Mononuclear cell (primary cell): ENCODE measurements around the gene PLEKHA8. TPM values are rescaled to one million over a fixed set of nuclear protein-coding genes. Genes with fewer than 3 reads are reported as not detected.
"Not testable (repeated sequence)": the region's sequence is repeated elsewhere in the genome, so short reads cannot be mapped to it uniquely, and the experiment has no call there.

Source experiments
- H3K27me3 ChIP-seq: 2 replicates; pipeline ENCODE4 v1.6.0; 2011; ENCODE audit warnings: low read length, control low read depth; ENCODE audit not compliant: insufficient read depth
- H3K4me1 ChIP-seq: 2 replicates; pipeline ENCODE4 v1.5.1; 2011; ENCODE audit warnings: mild to moderate bottlenecking, low read length, control low read depth; ENCODE audit not compliant: insufficient read depth
- H3K4me3 ChIP-seq: 2 replicates; pipeline ENCODE4 v1.5.1; 2011; ENCODE audit warnings: mild to moderate bottlenecking, low read length, moderate library complexity
- H3K9me3 ChIP-seq: 2 replicates; pipeline ENCODE4 v1.5.1; 2011; ENCODE audit warnings: low read depth, mild to moderate bottlenecking, control low read depth, low read length
- total RNA-seq: library from RNA; depleted of rRNA; stranded (reverse); fragments of >200 nt; gene quantifications from one replicate; pipeline ENCODE4 v1.2.3, GENCODE V29; 2012

The PLEKHA8 gene
- total RNA-seq, 1 donor: 5.2 TPM

GRCh38 chr7:30034501-30034900 is 6.3 kb downstream of the PLEKHA8 start:
- Histone ChIP-seq H3K27me3 (no peaks in the 10 kb centered on the region), H3K9me3 (no peaks in the 10 kb centered on the region), H3K4me3 (no peak overlapping the region), H3K4me1 (peaks cover 5% of the 10 kb centered on the region)

GRCh38 chr7:30036220-30036619 is 8.0 kb downstream of the PLEKHA8 start:
- no peaks in the 10 kb centered on the region for H3K9me3 ChIP-seq
- no peaks in the 10 kb centered on the region for H3K4me1 ChIP-seq
- no peaks in the 10 kb centered on the region for H3K27me3 ChIP-seq
- no peak overlapping the region for H3K4me3 ChIP-seq

DNA sequence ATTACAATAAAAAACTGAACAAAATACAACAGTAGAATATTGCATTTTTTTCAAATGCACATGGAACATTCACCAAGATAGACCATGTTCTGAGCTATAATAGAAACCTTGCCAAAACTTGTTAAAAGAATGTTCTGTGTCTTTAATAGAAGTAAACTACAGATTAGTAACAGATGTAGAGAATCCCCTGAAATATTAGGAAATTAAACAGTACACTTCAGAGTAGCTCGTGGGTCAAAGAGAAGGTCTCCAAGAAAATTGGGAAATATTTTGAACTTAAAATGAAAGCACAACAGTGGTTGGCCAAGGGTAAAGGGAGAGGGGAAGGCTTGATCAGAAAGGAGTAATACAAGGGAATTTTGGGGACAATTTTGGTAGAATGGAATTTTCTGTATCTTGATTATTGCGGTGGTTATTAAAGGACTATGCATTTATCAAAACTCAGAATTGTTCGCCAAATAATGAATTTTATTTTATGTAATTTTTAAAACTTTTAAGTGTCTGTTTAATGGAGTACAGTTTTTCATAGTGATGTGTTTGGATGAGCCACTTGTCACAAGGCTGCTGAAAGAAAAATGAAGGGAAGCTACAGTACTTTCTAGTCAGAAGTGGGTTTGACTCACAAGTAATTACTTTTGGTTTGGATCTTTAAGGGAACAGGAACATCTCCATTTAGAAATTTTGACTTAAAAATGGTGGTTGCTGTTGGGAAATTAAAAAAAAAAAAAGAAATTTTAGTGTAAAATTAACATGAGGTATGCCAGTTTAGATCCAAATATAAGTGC is 10.2 kb downstream of the PLEKHA8 start:
- H3K4me3 ChIP-seq: no peak overlapping the region
- no peaks in the 10 kb centered on the region for H3K9me3 ChIP-seq
- H3K4me1 ChIP-seq: no peaks in the 10 kb centered on the region
- no peaks in the 10 kb centered on the region for H3K27me3 ChIP-seq

GRCh38 chr7:30040938-30041337 is 12.7 kb downstream of the PLEKHA8 start:
- H3K27me3 ChIP-seq: no peaks in the 10 kb centered on the region
- no peaks in the 10 kb centered on the region for H3K4me1 ChIP-seq
- no peaks in the 10 kb centered on the region for H3K9me3 ChIP-seq
- H3K4me3 ChIP-seq: no peak overlapping the region

DNA sequence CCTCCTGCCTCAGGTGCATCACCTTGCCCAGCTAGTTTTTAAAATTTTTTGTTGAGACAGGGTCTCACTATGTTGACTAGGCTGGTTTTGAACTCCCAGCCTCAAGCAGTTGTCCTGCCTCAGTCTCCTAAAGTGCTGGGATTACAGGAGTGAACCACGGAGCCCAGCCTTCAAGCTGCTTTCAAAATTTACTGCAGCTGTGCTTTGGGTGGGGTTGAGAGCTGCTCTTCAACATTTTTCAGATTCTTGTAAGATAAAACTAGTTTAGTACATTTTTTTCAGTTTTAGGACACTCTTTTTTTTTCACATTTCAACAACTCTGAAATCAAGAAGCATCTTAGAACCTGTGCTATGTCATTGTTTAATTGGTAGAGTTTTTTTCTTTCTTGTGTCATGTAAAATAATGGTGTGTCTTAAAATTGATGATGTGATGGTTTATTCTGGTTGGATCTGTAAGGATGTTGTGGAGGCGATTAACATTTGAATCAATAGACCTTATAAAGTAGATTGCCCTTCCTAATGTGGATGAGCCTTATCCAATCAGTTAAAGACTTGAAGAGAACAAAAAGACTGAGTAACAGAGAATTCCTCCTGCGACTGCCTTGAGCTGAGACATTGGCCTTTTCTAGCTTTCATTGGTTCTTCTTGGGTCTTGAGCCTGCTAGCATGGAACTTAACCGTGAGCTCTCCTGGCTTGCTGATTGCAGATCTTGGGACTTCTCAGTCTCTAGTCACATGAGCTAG is 13.5 kb downstream of the PLEKHA8 start:
- Histone ChIP-seq H3K27me3 (no peaks in the 10 kb centered on the region), H3K4me1 (no peaks in the 10 kb centered on the region), H3K9me3 (no peaks in the 10 kb centered on the region), H3K4me3 (no peak overlapping the region)

GRCh38 chr7:30046127-30046770 is 18.0 kb downstream of the PLEKHA8 start:
- no peaks in the 10 kb centered on the region for H3K4me1 ChIP-seq
- H3K27me3 ChIP-seq: no peaks in the 10 kb centered on the region
- no peak overlapping the region for H3K4me3 ChIP-seq
- no peaks in the 10 kb centered on the region for H3K9me3 ChIP-seq

- H3K4me1 ChIP-seq: no peaks in the 10 kb centered on the region
- H3K9me3 ChIP-seq: no peaks in the 10 kb centered on the region
- no peak overlapping the region for H3K4me3 ChIP-seq
- H3K27me3 ChIP-seq: no peaks in the 10 kb centered on the region
These were observed 18.9 kb downstream of the PLEKHA8 start for GRCh38 chr7:30047124-30047523.

DNA sequence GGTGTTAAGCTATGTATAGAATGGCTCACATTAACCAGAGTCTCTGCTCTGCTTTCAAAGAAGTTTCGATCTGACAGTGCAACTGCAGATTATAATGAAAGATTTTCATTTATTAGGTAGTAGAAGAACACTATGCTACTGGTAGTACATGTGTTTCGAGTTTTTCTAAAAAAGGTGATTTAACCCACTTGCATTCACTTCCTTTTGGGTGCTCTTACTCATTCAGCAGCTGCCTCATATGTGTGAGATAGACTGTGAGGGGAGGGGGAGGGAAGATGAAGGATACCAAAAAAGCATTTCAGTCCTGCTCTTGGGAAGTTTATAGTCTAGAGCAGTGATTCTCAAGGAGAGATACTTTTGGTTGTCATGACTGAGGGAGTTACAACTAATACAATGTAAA is 20.4 kb downstream of the PLEKHA8 start:
- no peaks in the 10 kb centered on the region for H3K9me3 ChIP-seq
- H3K27me3 ChIP-seq: no peaks in the 10 kb centered on the region
- no peak overlapping the region for H3K4me3 ChIP-seq
- H3K4me1 ChIP-seq: no peaks in the 10 kb centered on the region

DNA sequence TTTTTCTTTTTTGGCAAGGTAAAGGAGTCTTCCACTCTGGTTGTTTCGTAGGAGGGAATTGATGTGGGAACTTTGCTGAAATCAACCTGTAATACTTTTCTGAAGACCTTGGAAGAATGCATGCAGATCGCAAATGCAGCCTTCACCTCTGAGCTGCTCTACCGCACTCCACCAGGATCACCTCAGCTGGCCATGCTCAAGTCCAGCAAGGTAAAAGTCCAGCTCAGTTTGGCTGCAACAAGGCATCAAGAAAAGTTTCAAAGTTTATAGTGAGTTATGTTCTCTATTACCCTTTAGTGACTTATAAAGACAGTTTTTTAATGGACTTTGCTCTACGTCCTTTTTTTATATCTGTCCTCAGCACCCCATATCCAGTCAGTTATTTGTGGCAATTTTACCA is 21.0 kb downstream of the PLEKHA8 start:
- H3K27me3 ChIP-seq: no peaks in the 10 kb centered on the region
- H3K4me1 ChIP-seq: no peaks in the 10 kb centered on the region
- no peak overlapping the region for H3K4me3 ChIP-seq
- H3K9me3 ChIP-seq: no peaks in the 10 kb centered on the region

DNA sequence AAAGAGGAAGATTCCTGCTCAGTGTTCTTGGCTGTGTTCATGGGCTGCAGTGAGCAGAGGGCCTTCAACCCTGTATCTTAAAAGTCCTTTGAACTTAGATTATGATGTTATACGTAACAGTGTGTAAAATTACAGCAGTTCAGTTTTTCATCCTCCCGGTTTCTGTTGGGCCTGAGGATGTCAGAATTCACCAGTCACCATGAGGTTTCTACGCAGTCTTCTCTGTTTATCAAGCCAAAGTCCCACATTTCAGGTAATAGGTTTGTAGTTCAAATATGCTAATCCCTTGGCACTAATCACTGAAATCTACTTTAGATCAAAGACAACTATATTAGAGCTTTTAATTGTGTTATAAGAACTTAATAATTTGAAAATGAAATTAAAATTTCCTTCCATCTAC is 24.9 kb downstream of the PLEKHA8 start:
- Histone ChIP-seq H3K9me3 (no peaks in the 10 kb centered on the region), H3K4me3 (no peak overlapping the region), H3K27me3 (no peaks in the 10 kb centered on the region), H3K4me1 (no peaks in the 10 kb centered on the region)

- no peaks in the 10 kb centered on the region for H3K4me1 ChIP-seq
These were observed 29.5 kb downstream of the PLEKHA8 start for GRCh38 chr7:30057741-30058140.

GRCh38 chr7:30061786-30062185 is 33.6 kb downstream of the PLEKHA8 start:
- not testable (repeated sequence) for H3K27me3 ChIP-seq, H3K9me3 ChIP-seq, H3K4me3 ChIP-seq, H3K4me1 ChIP-seq

More at GRCh38 chr7:30057741-30058140, 29.5 kb downstream of the PLEKHA8 start:
- no peaks in the 10 kb centered on the region for H3K27me3 ChIP-seq
- no peak overlapping the region for H3K4me3 ChIP-seq
- H3K9me3 ChIP-seq: no peaks in the 10 kb centered on the region

DNA sequence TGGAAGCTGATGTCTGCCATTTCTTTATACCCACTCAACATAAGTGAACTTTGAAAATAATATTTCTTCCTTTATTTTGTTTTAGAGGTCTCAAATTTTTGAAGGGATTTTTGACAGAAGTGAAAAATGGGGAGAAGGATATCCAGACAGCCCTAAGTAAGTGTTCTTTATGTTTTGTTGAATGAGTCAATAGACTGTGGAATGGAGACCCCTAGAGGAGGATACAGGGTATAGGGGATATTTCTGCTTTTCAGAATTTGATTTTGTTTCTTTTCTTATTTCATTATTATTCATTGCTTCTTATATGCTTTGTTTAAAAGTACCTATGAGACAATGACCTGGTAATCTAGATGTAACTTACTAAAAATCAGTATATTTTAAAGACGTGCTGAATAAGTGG is 34.4 kb downstream of the PLEKHA8 start:
- H3K4me3 ChIP-seq: no peak overlapping the region
- H3K9me3 ChIP-seq: no peaks in the 10 kb centered on the region
- H3K4me1 ChIP-seq: no peaks in the 10 kb centered on the region
- H3K27me3 ChIP-seq: no peaks in the 10 kb centered on the region

DNA sequence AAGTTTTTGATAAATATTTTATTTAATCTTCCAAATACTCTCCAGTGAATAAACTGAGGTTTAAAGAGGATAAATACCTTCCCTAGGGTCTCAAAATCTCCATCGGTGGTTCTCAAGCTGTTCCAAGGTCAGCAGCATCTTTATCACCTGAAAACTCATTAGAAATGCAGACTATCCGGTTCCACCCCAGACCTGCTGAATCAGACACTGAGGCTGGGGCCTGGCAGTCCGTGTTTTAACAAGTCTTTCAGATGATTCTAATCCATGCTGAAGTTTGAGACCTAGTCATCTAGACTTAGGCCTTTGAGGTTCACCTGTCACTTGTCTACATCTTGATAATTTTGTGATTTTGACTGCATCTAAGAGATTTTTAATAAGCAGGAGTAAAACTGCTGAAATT is 37.5 kb downstream of the PLEKHA8 start:
- no peaks in the 10 kb centered on the region for H3K4me1 ChIP-seq
- no peaks in the 10 kb centered on the region for H3K9me3 ChIP-seq
- H3K27me3 ChIP-seq: no peaks in the 10 kb centered on the region
- no peak overlapping the region for H3K4me3 ChIP-seq

GRCh38 chr7:30066687-30067086 is 38.5 kb downstream of the PLEKHA8 start:
- H3K4me1 ChIP-seq: no peaks in the 10 kb centered on the region
- no peak overlapping the region for H3K4me3 ChIP-seq
- H3K9me3 ChIP-seq: no peaks in the 10 kb centered on the region
- no peaks in the 10 kb centered on the region for H3K27me3 ChIP-seq
